GM23248 (cell line): ENCODE measurements around the gene CATSPERE.

Source experiments
- EZH2 ChIP-seq: fragments of 200-600 bp; sonication (generic); IDR thresholded peaks from 2 replicates; pipeline ENCODE4 v1.6.1; 2018; ENCODE audit warnings: antibody characterized with exemption, mild to moderate bottlenecking; ENCODE audit not compliant: insufficient read depth, poor library complexity, severe bottlenecking
- EZH2phosphoT487 ChIP-seq: fragments of 200-600 bp; sonication (generic); IDR thresholded peaks from 2 replicates; pipeline ENCODE4 v1.6.1; 2018; ENCODE audit warnings: antibody characterized with exemption, moderate library complexity, mild to moderate bottlenecking, low read depth; ENCODE audit not compliant: insufficient read depth

- TF ChIP-seq EZH2 (no peak), EZH2phosphoT487 (no peak)
Measured at GRCh38 chr1:244642988-244643387, 181.9 kb downstream of the CATSPERE start.
